ENCODE measurements around the gene MASP1. TPM values are rescaled to one million over a fixed set of nuclear protein-coding genes. Genes with fewer than 3 reads are reported as not detected.
A peak's percentile ranks its signal among the peaks of the same experiment; 100 is the strongest.

The MASP1 gene
- total and polyA plus RNA-seq, 2 experiments from 2014 or later = 1.6 to 3.0 TPM

- Histone ChIP-seq H3K9me2 (ENCODE audit: insufficient read depth) (peaks cover 23% of the 10 kb centered on the region), H4K20me1 (replicated peaks; ENCODE audit: insufficient read depth) (no peaks in the 10 kb centered on the region), H2AFZ (no peak overlapping the region), H3K36me3 (ENCODE audit: insufficient read depth) (no peaks in the 10 kb centered on the region; the same call in 1 of the 2 replicates), H3K4me1 (ENCODE audit: insufficient read depth) (peaks cover 18% of the 10 kb centered on the region), H3F3A (replicated peaks; ENCODE audit: low read depth) (no peaks in the 10 kb centered on the region), H3K27ac (ENCODE audit: low read depth) (peak overlapping the region; percentile 1; the same call in 1 of the 2 replicates), H3K27me3 (ENCODE audit: insufficient read depth) (no peaks in the 10 kb centered on the region), H3K79me2 (replicated peaks; ENCODE audit: insufficient read depth) (no peaks in the 10 kb centered on the region), H3K4me2 (no peak overlapping the region), H3K4me3 (no peak overlapping the region)
- H3K4me1 Mint-ChIP-seq = peaks cover 16% of the 10 kb centered on the region
- ATAC-seq (no peak), DNase-seq (ENCODE audit: low spot score) (no peak)
- H3K9me3 Mint-ChIP-seq = peaks cover 25% of the 10 kb centered on the region
- no peak overlapping the region for H3K27ac Mint-ChIP-seq
- H3K4me3 Mint-ChIP-seq = no peak overlapping the region
- peaks cover 28% of the 10 kb centered on the region for H3K36me3 Mint-ChIP-seq (ENCODE audit: low read depth)
- H3K27me3 Mint-ChIP-seq (ENCODE audit: insufficient read depth, low read depth, poor library complexity) = peaks cover 5% of the 10 kb centered on the region
- TF ChIP-seq ETS1 (IDR thresholded peaks at IDR 0.05) (no peak), ZNF114 (CRISPR knock-in tag; IDR thresholded peaks at IDR 0.05) (no peak), EZH2phosphoT487 (IDR thresholded peaks at IDR 0.05; ENCODE audit: unreplicated experiment) (no peak)
These were observed 82.0 kb downstream of the MASP1 start for GRCh38 chr3:187209491-187209890.

GRCh38 chr3:187208159-187208558 lies 83.4 kb downstream of the MASP1 start:
- H3K4me3 Mint-ChIP-seq = no peak overlapping the region
- Histone ChIP-seq H3K4me2 (no peak overlapping the region), H3K79me2 (replicated peaks; ENCODE audit: insufficient read depth) (no peaks in the 10 kb centered on the region), H3K27me3 (ENCODE audit: insufficient read depth) (no peaks in the 10 kb centered on the region), H2AFZ (no peak overlapping the region), H3K9me2 (ENCODE audit: insufficient read depth) (peaks cover 19% of the 10 kb centered on the region), H3K27ac (ENCODE audit: low read depth) (no peak overlapping the region), H4K20me1 (replicated peaks; ENCODE audit: insufficient read depth) (no peaks in the 10 kb centered on the region), H3K4me1 (ENCODE audit: insufficient read depth) (peaks cover 18% of the 10 kb centered on the region), H3F3A (replicated peaks; ENCODE audit: low read depth) (no peaks in the 10 kb centered on the region), H3K36me3 (ENCODE audit: insufficient read depth) (no peaks in the 10 kb centered on the region; the same call in 1 of the 2 replicates), H3K4me3 (no peak overlapping the region)
- H3K27ac Mint-ChIP-seq = no peak overlapping the region
- H3K4me1 Mint-ChIP-seq = peaks cover 16% of the 10 kb centered on the region
- peaks cover 5% of the 10 kb centered on the region for H3K27me3 Mint-ChIP-seq (ENCODE audit: insufficient read depth, low read depth, poor library complexity)
- peaks cover 25% of the 10 kb centered on the region for H3K9me3 Mint-ChIP-seq
- no peak for TF ChIP-seq POLR2AphosphoS5 (IDR thresholded peaks at IDR 0.05; ENCODE audit: low read depth)
- TF ChIP-seq ZNF462 (CRISPR knock-in tag; IDR thresholded peaks at IDR 0.05) = no peak
- no peak for TF ChIP-seq EZH2phosphoT487 (IDR thresholded peaks at IDR 0.05; ENCODE audit: unreplicated experiment)
- TF ChIP-seq ZNF114 (CRISPR knock-in tag; IDR thresholded peaks at IDR 0.05) = no peak
- no peak for TF ChIP-seq REST (IDR thresholded peaks at IDR 0.05; ENCODE audit: unreplicated experiment)
- no peak for TF ChIP-seq JUNB (IDR thresholded peaks at IDR 0.05; ENCODE audit: unreplicated experiment)
- no peak for TF ChIP-seq STAT1 (IDR thresholded peaks at IDR 0.05; ENCODE audit: unreplicated experiment)
- no peak for TF ChIP-seq CREB1 (CRISPR knock-in tag; IDR thresholded peaks at IDR 0.05; ENCODE audit: low read depth)
- TF ChIP-seq EZH2 (IDR thresholded peaks at IDR 0.05; ENCODE audit: low read depth, unreplicated experiment) = no peak
- DNase-seq (ENCODE audit: low spot score) = no peak
- ATAC-seq = no peak
- peaks cover 28% of the 10 kb centered on the region for H3K36me3 Mint-ChIP-seq (ENCODE audit: low read depth)
